Progenitor cell of endocrine pancreas (in vitro differentiated cells): ENCODE measurements around the gene KANSL3. TPM values are rescaled to one million over a fixed set of nuclear protein-coding genes. Genes with fewer than 3 reads are reported as not detected.

ENCODE experiments used
- DNase-seq: peaks from one replicate; pipeline ENCODE4 v3.0.0; 2021; ENCODE audit warnings: low spot score; ENCODE audit not compliant: unreplicated experiment
- H3K27ac Mint-ChIP-seq: 2 replicates; pipeline ENCODE4 v1.8.0; 2021; ENCODE audit warnings: mild to moderate bottlenecking, moderate library complexity, mixed read lengths
- H3K27me3 Mint-ChIP-seq: 2 replicates; pipeline ENCODE4 v1.8.0; 2021; ENCODE audit warnings: mixed read lengths
- H3K36me3 Mint-ChIP-seq: 2 replicates; pipeline ENCODE4 v1.8.0; 2022; ENCODE audit warnings: mixed read lengths; ENCODE audit not compliant: insufficient read depth
- H3K4me1 Mint-ChIP-seq: 2 replicates; pipeline ENCODE4 v1.8.0; 2021; ENCODE audit warnings: low read depth, mixed read lengths
- H3K4me3 Mint-ChIP-seq: 2 replicates; pipeline ENCODE4 v1.8.0; 2021; ENCODE audit warnings: low read depth, mild to moderate bottlenecking, moderate library complexity, mixed read lengths
- H3K9me3 Mint-ChIP-seq: 2 replicates; pipeline ENCODE4 v1.8.0; 2021; ENCODE audit warnings: low read depth, mixed read lengths
- total RNA-seq: library from RNA; stranded (reverse); gene quantifications from 2 replicates; pipeline ENCODE4 v1.2.1, GENCODE V29; 2021
- TF ChIP-seq, protein P1 (sequence below): fragments of 200-600 bp; sonication (generic); IDR thresholded peaks from one replicate; pipeline ENCODE4 v1.5.0; 2021; ENCODE audit warnings: antibody characterized with exemption, mild to moderate bottlenecking; ENCODE audit not compliant: unreplicated experiment

Gene KANSL3
- total RNA-seq, 1 donor from 2014 or later: 57.7 TPM

DNA sequence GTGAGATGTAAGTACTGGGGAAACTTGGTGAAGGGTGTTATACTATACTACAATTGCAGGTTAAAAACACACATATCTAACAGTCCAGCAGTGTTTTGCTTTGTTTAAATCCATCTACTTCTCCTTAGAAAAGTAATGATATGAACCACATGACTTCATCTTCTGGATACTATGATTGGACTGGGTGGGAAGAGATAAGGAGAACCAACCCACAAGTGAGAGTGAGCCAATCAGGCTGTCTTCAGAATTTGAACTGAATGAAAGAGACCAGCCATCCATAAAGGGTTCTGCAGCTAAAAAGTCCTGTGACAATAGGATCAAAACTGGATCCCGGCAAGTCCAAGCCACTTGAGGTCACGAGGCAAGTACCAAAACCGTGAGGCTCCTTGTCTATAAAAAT lies 46.6 kb downstream of the KANSL3 start:
- H3K27ac Mint-ChIP-seq: no peak overlapping the region
- no peaks in the 10 kb centered on the region for H3K4me1 Mint-ChIP-seq
- TF ChIP-seq, protein P1, sequence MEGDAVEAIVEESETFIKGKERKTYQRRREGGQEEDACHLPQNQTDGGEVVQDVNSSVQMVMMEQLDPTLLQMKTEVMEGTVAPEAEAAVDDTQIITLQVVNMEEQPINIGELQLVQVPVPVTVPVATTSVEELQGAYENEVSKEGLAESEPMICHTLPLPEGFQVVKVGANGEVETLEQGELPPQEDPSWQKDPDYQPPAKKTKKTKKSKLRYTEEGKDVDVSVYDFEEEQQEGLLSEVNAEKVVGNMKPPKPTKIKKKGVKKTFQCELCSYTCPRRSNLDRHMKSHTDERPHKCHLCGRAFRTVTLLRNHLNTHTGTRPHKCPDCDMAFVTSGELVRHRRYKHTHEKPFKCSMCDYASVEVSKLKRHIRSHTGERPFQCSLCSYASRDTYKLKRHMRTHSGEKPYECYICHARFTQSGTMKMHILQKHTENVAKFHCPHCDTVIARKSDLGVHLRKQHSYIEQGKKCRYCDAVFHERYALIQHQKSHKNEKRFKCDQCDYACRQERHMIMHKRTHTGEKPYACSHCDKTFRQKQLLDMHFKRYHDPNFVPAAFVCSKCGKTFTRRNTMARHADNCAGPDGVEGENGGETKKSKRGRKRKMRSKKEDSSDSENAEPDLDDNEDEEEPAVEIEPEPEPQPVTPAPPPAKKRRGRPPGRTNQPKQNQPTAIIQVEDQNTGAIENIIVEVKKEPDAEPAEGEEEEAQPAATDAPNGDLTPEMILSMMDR: no peak
- peaks cover 35% of the 10 kb centered on the region for H3K36me3 Mint-ChIP-seq
- H3K4me3 Mint-ChIP-seq: no peak overlapping the region
- no peaks in the 10 kb centered on the region for H3K9me3 Mint-ChIP-seq
- no peaks in the 10 kb centered on the region for H3K27me3 Mint-ChIP-seq
- no peak for DNase-seq

DNA sequence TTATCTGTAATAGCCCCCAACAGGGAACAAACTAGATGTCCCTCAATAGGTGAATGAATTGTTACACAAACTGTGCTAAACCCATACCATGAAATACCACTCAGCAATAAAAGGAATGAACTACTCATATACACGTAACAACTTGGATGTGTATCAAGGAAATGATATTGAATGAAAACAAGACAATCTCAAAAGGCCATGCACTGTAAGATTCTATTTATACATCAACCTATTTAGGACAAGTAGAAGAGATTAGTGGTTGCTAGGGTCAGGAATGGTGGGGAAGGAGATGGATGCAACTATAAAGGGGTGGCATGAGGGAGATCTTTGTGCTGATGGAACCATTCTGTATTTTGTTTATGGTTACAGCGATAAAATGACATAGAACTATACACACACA lies 47.1 kb downstream of the KANSL3 start:
- no peaks in the 10 kb centered on the region for H3K27me3 Mint-ChIP-seq
- no peak overlapping the region for H3K27ac Mint-ChIP-seq
- H3K36me3 Mint-ChIP-seq: peaks cover 35% of the 10 kb centered on the region
- TF ChIP-seq, protein P1: no peak
- no peaks in the 10 kb centered on the region for H3K9me3 Mint-ChIP-seq
- H3K4me3 Mint-ChIP-seq: no peak overlapping the region
- DNase-seq: no peak
- no peaks in the 10 kb centered on the region for H3K4me1 Mint-ChIP-seq

DNA sequence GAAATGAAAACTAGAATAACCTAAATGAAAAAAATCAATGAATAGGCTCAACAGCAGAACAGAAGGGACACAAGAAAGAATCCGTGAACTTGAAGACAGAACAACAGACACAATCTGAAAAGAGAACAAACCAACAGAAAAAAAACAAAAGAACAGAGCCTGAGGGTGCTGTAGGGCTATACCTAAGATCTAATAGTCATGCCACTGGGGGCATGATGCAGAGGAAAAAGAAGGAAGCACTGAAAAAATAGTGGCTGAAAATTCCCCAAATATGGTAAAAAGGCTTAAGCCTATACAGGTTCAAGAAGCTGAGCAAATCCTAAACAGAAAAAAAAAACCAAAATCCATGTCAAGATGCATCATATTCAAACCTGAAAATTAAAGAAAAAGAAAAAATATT lies 50.3 kb downstream of the KANSL3 start:
- no peak for DNase-seq
- H3K4me3 Mint-ChIP-seq: no peak overlapping the region
- H3K36me3 Mint-ChIP-seq: peaks cover 16% of the 10 kb centered on the region
- TF ChIP-seq, protein P1: no peak
- no peaks in the 10 kb centered on the region for H3K27me3 Mint-ChIP-seq
- H3K9me3 Mint-ChIP-seq: no peaks in the 10 kb centered on the region
- H3K27ac Mint-ChIP-seq: no peak overlapping the region
- H3K4me1 Mint-ChIP-seq: no peaks in the 10 kb centered on the region

DNA sequence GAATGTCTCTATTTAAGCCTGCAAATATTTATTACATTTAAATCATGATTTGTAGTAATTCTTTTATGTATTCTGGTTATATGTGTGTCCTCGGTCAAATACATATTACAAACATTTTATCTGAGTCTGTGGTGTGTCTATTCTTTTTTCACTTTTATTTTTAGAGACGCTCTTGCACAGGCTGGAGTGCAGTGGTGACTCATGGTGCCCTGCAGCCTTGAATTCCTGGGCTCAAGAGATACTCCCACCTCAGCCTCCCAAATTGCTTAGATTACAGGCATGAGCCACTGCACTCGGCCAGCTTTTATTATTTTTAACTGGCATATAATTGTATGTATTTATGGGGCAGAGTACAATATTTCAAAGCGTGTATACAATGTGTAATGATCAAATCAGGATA lies 54.1 kb downstream of the KANSL3 start:
- Mint-ChIP-seq H3K27ac (no peak overlapping the region), H3K27me3 (no peaks in the 10 kb centered on the region), H3K9me3 (no peaks in the 10 kb centered on the region), H3K4me1 (no peaks in the 10 kb centered on the region), H3K36me3 (peaks cover 5% of the 10 kb centered on the region), H3K4me3 (no peak overlapping the region)
- TF ChIP-seq, protein P1: no peak
- no peak for DNase-seq

DNA sequence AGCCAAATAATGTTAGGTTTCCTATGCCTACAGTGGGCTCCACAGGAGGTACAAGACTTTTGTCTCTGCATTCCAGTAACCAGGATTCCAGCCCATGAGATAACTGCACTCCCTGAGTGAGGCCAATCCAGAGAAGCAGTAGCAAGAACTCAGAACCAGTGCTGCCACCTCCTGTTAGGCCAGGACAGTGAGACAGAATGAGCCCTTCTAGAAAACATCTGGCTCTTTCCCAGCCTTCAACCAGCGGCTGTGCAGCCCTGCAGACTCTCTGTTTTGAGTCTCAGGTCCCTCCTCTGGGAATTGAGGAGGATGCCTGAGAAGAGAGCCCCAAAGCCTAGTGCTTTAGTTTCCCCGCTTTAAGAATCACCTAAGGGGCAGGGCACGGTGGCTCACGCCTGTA lies 57.3 kb downstream of the KANSL3 start:
- no peak overlapping the region for H3K27ac Mint-ChIP-seq
- H3K4me3 Mint-ChIP-seq: no peak overlapping the region
- DNase-seq: no peak
- H3K4me1 Mint-ChIP-seq: peaks cover under 1% of the 10 kb centered on the region
- H3K36me3 Mint-ChIP-seq: peaks cover 1% of the 10 kb centered on the region
- TF ChIP-seq, protein P1: peak; percentile 39
- H3K27me3 Mint-ChIP-seq: no peaks in the 10 kb centered on the region
- H3K9me3 Mint-ChIP-seq: no peaks in the 10 kb centered on the region
